ENCODE data around the gene SYTL3. TPM values are rescaled to one million over a fixed set of nuclear protein-coding genes. Genes with fewer than 3 reads are reported as not detected.

The SYTL3 gene
- total RNA-seq, 1 experiment from 2014 or later, result 6.2 TPM

DNA sequence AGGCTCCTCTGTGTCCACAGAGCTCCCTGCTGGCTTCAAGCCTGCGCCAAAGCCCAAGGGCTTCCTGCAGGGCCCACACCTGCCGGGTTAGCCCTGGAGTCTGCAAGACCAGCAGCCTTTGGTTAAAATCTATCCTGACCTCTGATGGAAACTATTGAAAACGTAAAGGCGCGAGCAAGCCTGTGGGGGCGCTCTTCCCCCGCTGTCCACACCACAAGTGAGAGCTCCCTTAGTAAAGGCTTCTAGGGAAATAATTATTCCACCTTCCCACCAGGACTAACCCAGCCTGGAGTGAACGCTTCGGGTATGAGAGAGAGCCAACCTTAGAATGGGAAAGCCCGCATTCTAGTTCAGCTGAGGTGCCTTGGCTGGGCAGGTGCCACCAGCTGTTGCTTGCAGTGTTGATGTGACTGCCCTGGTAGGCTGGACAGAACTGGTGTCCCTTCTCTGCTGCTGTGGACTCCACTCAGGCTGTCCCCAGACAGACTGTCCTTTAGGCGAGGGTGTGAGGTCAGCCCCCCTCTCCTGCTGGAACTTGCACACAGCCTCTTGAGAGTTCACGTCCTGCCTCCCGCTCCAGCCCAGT is 68.7 kb downstream of the SYTL3 start:
- no peak for DNase-seq (ENCODE audit: low read depth)

DNA sequence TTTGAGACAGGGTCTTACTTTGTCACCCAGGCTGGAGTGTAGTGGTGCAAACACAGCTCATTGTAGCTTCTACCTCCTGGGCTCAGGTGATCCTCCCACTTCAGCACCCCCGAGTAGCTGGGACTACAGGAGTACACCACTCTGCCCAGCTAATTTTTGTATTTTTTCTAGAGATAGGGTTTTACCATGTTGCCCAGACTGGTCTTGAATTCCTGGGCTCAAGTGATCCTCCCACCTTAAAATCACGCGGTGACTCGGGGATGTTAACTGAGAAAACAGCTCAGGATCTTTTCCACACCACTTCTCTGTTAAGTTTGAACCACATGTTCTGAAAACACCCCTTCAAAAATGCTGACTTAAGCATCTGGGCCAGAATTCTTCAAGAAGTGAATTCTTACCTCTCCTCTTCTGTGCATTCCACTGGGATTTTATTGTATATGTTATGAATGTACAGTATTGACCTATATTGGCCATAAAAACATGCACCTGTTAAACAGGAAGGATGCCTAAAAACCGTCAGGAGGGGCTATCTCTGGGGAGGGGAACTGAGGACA is 72.4 kb downstream of the SYTL3 start:
- DNase-seq (ENCODE audit: low read depth), result no peak

DNA sequence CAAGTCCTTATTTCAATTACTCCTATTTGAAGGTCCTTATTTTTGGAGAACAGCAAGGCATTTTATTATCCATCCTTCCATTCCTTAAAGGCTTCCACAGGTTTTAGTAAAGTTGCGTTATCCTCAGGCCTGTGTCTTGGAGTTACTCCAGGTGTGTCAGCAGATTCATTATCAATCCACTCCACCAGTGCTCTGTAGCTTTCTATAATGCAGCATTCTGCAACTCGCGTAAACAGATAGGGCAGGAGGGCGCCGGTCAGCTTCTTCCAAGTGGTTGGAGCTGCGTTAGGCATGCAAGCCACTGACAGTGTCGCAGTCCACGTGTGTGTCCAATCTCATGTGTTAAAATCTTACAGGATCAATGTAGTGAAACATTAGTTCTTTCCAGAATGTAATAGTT is 75.8 kb downstream of the SYTL3 start:
- no peak for DNase-seq (ENCODE audit: low read depth)

DNA sequence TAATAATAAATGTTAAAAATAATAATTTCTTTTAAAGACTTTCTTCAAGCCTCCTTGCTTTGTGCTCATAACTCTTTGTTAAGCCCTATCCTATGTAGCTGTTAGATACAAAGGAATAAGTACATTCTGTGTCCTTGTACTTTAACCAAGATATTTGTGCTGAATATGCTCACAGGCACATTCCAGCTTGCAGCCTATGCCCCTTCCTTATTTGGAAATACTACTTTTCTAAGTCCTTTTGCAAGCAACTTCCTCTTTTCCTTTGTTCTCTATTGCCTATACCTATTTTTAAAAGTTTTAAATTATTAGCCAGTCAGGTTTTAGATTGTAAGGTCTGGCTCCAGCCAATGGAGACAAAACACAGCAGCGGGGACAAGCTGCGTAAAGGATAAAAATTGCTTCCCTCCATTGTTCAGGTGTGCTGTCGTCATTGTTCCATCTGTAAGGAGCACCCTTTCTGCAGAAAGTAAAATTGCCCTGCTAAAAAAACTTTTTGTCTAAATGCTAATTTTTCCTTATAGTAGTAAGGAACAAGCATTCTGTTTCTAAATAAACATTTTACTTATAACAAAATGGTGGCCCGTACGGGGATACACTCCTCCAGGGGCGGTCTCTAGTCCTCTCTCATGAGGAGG is 80.2 kb downstream of the SYTL3 start:
- no peak for DNase-seq (ENCODE audit: low read depth)

DNA sequence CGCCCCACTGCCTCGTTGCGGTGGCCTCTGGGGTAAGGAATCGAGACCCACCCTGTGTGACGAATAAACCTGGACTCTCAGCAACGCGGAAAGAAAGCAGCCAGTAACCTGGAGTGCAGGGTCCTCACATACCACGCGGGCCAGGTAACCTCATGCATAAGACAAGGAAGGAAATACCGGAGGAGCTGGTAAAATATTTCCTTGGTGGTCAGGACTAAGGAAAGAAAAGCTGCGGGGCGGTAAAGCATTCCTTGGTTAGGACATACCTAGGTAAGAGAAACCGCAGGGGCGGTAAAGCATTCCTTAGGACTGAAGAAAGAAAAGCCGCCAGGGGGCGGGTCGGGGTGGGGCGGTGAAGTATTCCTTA is 80.7 kb downstream of the SYTL3 start:
- no peak for DNase-seq (ENCODE audit: low read depth)

DNA sequence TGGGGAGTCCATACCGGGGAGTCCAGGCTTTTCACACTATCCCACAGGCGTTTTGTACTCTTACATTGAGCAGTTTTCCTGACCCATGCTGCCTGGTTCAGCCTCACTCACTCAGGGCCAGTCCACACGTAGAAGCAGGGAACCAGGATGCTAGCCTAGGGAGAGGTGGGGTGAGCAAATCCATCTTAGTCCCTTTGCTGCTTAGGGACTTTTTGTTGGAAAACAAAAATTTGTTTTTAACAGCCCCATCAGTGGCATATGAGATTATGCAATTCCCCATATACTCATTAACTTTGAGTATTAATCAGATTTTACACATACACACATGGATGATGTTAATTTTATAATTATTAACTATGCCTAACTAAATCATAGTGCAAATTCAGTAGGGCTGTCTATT is 85.2 kb downstream of the SYTL3 start:
- no peak for DNase-seq (ENCODE audit: low read depth)

DNA sequence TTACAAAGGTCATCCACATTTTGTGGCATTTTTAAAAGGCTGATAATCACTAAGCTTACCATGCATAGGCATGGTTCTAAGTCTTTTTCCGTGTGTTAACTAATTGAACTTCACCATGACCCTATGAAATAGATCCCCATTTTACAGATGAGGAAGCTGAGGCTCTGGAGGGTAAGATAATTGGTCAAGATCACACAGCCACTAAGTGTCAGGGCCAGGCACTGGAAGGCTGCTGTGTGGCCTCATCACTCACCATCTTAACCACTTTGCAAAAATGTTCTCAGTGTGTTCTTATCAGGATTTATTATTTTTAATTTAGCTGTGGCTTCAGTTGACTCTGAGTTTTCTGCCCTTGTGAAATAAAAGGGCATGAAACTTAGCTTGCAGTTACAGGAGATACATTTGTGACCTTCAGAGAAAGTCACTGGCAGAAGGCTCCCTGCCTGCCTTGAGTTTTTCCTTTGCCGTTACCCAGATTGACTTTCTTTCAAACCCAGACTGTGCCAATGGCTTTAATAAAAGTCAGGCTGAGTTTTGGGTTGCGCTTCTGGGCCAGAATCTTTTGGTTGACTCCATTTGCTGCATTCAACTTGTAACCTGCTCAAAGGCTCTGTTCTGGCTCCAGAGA is 87.3 kb downstream of the SYTL3 start:
- DNase-seq (ENCODE audit: low read depth), result no peak

DNA sequence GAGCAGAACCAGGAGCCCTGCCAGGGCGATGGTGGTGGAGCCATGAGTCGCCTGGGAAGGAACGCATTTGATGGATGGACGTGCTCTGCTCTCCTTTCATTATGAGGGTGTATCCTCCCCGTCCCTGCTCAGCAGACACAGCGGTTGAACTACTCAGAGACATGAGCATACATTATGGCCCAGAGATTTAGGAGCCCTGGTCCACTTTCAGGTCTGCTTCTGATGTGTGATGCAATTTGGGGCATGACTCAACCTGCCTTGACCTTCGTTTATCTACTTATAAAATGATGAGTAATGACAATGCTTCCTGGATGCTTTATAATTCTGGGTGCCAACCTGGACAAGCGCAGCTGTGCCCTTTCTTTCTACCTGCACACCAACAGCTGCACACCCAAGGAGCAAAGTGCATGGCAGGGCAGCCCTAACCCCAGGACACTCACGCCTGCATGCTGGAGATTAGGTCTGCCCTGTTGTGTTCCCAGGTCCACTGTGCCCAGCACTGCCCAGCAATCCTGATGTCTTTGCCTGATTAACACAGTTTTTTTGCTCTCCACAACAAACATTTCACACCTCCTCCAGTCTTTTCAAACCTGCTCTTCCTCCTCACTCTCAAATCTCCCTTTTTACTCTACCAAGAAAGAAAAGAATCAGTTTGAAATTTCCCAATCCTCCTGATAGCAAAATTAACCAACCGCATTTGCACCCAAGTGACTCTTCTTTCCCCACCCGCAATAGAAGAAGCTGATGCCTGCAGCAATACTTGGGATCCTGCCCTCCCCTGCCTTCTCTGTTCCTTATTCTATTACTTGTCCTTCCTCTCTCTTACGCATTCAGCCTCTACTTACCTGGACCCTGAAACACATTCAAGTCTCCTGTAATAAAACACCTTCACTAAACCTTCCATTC is 88.1 kb downstream of the SYTL3 start:
- peak; percentile 77 for DNase-seq (ENCODE audit: low read depth)

DNA sequence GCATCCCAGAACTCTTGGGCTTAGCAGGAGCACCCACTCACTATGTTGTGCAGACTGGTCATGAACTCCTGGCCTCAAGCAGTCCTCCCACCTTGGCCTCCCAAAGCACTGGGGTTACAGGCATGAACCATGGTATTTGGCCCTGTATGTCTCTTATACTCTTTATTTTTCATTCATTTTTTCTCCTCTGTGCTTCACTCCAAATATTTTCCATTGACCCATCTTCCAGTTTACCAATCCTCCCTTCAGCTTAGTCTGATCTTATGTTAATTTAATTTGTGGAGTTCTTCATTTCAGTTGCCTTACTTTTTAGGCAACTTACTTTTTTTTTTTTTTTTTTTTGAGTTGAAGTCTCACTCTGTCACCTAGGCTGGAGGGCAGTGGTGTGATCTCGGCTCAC is 89.8 kb downstream of the SYTL3 start:
- DNase-seq (ENCODE audit: low read depth), result no peak

DNA sequence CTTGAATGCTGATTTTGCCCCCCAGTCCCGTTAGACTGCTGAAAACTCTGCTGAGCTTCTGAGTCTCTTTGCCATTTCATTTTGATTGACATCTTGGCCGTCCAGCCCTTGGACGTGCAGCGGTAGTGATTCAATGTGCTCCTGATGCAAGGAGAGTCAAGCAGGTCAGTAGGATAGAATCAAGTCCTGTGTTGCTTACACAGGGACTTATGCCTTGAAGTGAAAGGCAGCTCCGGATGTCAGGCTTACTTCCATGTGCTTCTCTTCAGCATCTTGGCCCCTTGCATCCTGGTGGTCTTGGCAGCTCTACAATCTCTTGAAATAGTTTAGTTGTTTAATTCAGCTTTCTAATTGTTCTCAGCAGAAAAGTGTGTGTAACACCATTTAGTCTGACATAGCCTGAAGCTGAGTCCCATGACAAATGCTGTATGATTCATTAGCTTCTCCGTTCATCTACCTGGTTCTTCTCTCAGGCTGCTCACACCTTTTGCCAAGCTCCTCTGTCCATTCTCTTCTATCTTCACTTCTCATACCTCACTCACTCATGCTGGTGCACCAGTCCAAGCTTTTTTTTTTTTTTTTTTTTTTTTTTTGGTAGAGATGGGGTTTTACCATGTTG is 93.3 kb downstream of the SYTL3 start:
- DNase-seq (ENCODE audit: low read depth), result no peak

DNA sequence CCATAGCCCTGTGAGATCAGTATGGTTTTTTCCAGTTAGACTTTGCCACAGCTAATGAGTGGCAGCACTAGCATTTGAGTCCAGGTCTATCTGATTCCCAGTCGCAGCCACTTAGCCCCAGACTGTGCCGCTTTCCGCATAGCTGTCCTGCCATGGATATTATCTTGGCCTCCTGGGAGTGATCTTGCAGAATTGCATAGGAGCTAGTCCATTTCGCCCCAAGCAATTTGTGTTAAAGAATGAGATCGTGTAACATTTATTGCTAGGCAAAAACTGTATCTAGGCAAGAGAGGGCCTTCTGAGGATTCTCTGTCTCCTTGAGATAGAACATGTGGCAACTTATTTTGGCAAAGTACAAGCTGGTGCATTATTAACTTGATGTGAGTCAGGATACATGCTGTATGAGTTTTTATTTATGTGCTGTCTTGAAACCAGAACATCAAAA is 95.2 kb downstream of the SYTL3 start:
- peak; percentile 84 for DNase-seq (ENCODE audit: low read depth)

DNA sequence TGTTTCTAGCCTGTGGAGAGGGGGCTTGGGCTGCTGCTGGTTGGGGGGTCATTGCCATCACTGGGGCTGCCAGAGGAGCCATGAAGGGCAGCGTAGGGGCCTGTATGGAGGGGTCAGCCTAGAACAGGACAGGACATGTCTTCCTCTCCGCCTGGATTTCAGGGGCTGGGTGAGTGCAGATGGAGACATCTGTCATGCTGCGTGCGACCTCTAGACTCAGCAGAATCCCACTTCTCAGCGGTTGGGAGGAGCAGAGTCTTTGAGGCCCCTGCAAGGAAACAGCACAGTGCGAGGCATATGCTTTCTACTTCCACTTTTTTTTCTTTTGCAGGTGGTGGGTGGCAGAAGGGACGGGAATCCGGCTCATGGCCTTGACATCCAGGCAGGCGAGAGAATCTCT is 101.4 kb downstream of the SYTL3 start:
- no peak for DNase-seq (ENCODE audit: low read depth)

DNA sequence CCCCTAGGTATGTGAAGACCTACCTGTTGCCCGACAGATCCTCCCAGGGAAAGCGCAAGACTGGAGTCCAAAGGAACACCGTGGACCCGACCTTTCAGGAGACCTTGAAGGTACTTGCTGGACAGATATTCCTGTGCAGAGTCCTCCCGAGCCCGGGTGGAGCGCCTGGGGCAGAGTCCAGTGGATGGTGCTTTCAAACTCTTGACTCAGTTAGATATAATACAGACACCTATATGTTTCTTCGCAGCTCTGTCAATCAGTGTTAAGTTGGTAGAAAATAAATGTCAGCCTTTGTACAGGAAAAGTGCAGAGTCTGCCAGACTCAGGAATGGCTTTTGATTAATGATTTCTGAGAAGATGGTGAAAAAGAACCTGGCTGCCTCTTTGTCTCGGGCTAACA is 102.1 kb downstream of the SYTL3 start:
- DNase-seq (ENCODE audit: low read depth), result no peak

DNA sequence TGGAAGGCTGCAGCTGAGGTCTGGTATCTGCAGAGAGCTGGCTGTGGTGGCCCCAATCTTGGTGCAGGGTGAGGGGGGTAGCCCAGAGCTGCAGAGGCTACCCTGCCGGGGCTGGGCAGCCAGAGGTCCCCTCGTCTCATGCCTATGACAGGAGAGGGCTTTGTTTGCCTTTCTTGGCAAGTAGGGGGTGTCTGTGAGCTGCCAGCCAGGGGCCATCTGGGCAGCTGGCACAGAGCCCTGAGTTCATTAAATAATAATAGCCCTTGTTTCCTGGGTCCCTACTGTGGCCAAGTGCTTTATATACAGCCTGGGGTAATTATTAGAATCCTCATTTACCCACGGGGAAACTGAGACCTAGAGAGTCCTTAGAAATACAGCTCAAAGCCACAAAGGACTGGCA is 102.8 kb downstream of the SYTL3 start:
- peak; percentile 33 for DNase-seq (ENCODE audit: low read depth)

DNA sequence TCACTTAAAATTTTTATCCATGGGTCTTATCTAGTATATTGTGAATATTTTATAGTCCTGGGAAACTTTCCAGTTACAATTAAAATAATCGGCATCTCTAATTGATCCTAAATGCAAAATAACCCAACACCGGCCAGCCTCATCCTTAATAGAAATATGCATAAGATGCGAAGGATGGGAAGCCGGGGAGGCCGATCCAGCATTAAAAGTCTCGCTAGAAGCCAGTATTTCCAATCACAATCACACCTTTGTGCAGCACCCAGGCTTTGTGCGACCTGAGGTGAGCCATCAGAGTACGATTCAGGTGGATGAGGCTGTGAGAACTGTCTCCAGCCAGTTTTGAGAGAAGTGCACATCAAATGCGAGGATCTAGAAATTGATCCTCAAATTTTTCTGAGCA is 104.0 kb downstream of the SYTL3 start:
- no peak for DNase-seq (ENCODE audit: low read depth)

DNA sequence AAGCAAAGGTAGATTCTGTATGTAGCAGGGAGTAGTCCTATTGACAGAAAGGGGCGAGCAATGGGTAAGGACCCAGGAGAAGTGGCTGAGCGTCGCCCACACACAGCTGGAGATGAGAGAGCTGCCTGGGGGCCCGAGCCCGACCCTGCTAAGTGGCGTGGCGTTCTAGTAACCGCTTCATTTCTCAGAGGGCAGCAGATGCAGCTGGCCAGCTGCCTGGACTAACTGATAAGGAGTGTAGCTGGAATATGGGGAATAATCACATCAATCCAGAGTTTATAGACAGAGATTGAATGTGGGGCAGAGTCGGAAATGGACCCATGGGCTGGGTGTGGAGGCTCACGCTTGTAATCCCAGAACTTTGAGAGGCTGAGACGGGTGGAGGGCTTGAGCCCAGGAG is 104.9 kb downstream of the SYTL3 start:
- no peak for DNase-seq (ENCODE audit: low read depth)

DNA sequence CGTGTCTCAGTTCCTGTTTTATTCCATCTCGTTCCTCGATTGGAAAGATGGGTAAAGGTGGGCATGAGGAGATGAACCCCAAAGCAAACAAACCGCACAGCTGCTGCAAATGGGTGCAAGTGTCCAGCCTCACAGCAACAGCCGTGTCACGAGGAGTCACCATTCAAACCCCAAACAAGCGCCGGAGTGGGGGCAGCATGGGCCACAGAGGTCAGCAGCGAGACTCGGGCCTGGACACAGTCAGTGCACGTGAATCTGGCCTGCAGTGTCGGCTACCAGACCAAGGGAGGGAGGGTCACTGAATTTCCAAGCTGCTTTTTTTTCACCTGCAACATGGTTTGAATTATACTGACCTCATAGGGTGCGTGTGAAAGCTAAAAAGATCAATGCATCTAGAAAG is 105.8 kb downstream of the SYTL3 start:
- DNase-seq (ENCODE audit: low read depth), result no peak

DNA sequence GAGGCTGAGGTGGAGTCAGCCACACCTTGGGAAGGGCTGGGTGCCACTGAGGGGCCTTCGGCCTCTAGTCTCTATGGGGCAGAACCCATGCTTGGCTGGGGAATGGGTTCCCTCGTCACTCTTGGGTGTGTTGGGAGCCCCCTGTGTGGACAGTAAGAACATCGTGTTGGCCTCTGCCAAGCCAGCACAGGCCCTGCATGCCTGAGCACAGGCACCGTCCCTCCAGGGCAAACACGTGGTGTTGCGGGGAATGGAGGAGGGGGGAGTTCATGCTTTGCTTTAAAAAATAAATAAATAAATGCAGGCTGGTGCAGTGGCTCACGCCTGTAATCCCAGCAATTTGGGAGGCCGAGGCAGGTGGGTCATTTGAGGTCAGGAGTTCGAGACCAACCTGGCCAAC is 106.3 kb downstream of the SYTL3 start:
- DNase-seq (ENCODE audit: low read depth), result no peak

DNA sequence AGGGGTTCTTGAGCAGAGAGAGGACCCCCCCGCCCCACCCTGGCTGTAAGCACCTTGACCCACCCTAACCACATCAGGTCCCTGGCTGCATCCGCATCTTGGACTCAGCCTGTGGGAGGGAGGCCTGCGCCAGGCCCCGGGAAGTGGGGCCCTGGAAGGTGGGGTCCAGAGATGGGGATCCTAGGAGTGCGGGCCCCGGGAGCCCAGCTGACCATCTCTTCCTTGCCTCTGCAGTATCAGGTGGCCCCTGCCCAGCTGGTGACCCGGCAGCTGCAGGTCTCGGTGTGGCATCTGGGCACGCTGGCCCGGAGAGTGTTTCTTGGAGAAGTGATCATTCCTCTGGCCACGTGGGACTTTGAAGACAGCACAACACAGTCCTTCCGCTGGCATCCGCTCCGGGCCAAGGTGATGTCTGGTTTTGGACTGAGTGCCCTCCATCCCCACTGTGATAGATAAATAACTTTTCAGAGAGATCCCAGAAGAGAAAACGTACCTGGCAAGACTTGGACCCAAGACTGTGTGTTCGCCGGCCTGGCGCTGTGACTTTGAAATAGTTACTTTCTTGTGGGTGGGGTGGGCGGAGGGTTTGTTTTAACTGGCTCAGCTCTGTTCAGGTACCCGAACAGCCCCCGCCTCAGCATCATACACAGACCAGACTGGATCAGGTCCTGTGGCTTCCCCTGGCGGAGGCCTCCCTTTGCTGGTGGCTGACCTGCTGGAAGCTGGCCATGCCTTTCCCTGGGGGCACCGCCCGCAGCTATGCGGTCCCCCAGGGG is 107.3 kb downstream of the SYTL3 start:
- no peak for DNase-seq (ENCODE audit: low read depth)

DNA sequence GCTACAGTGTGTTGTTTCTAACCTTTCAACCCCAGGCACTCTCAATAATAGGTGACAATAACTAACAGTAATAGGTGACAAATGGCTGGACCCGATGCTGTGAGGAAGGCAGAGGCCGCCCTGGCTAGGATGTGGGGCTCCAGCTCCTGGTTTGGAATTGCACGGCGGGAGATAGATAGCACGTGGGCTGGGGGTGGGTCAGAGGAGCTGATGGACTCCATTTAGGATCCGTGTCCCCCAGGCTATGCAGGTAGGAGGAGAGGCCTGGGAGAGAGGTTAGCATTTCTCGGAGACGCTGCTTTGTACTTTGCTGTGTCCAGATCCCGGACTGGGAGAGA is 107.9 kb downstream of the SYTL3 start:
- no peak for DNase-seq (ENCODE audit: low read depth)

DNA sequence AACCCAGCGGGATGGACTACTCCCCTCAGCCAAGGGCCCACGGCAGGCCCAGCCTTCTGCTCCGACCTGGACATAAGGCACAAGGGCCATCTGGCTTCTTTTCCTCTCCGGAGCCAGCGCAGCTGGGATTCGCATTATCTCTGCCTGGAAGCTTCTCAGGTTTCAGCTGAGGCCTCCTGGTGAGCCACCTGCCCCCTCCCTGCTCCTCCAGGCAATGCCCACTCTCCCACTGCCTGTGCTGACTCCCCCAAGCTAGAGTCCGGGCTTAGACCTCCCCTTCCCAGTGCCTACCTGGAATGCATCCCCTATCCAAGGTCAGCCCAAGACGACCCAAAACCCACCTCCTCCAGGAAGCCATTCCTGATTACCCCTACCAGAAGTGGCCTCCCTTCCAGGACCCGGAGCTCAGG is 108.6 kb downstream of the SYTL3 start:
- DNase-seq (ENCODE audit: low read depth), result no peak

All from RPMI7951 (cell line).